Esophagus squamous epithelium (tissue), 5 donors: ENCODE data around the gene CYP17A1. TPM values are rescaled to one million over a fixed set of nuclear protein-coding genes. Genes with fewer than 3 reads are reported as not detected.

Source experiments
- DNase-seq: peaks from one replicate; lab custom pipeline; 2025; lab: John Stamatoyannopoulos, UW
- H3K27ac ChIP-seq, 4 donors: fragments of 200-600 bp; sonication (generic); one replicate each; pipeline ENCODE4 v1.5.1; 2016 to 2019; ENCODE audit warnings: mild to moderate bottlenecking in 1 of 4
- H3K27me3 ChIP-seq, 4 donors: fragments of 200-600 bp; sonication (generic); 1 replicate in 3 of 4; 2 replicates in 1 of 4; pipeline versions ENCODE4 v1.5.1 to v1.6.0; 2017 to 2021; ENCODE audit warnings: antibody characterized with exemption in 1 of 4
- H3K36me3 ChIP-seq, 3 donors: fragments of 200-600 bp; sonication (generic); one replicate each; pipeline ENCODE4 v1.5.1; 2016 to 2019
- H3K4me1 ChIP-seq, 3 donors: fragments of 200-600 bp; sonication (generic); one replicate each; pipeline ENCODE4 v1.5.1; 2017 to 2019
- H3K4me3 ChIP-seq, 4 donors: fragments of 200-600 bp; sonication (generic); 1 replicate in 3 of 4; 2 replicates in 1 of 4; pipeline ENCODE4 v1.5.1; 2016 to 2019; ENCODE audit warnings: mild to moderate bottlenecking in 2 of 4, moderate library complexity in 1 of 4
- H3K9me3 ChIP-seq, 3 donors: fragments of 200-600 bp; sonication (generic); one replicate each; pipeline ENCODE4 v1.5.1; 2016 to 2019
- CTCF ChIP-seq, 6 experiments: fragments of 450-650 bp in 4 of 6; fragments of 200-600 bp in 2 of 6; sonication (generic) in 2 of 6; IDR thresholded peaks; one replicate each; pipeline ENCODE4 v1.5.1; 2016 to 2019; ENCODE audit warnings: antibody characterized with exemption in 6 of 6, mild to moderate bottlenecking in 4 of 6, moderate library complexity in 4 of 6
- POLR2A ChIP-seq, 4 donors: fragments of 450-650 bp; IDR thresholded peaks; one replicate each; pipeline ENCODE4 v1.6.1; 2017; ENCODE audit warnings: antibody characterized with exemption in 4 of 4, mild to moderate bottlenecking in 4 of 4, moderate library complexity in 3 of 4
- WGBS, 2 donors: methylation state at CpG; one replicate each; pipeline ENCODE4 v1.1.5; 2018; 5-methylcytosine and 5-hydroxymethylcytosine counted together
- intact Hi-C: fragments of 100-400 bp; cut with DNase I; formaldehyde crosslinking; loops from one replicate; pipeline ENCODE4 v1.15.0; 2022
- total RNA-seq, 4 donors: library from RNA; depleted of rRNA; stranded (reverse); fragments of >200 nt; gene quantifications; one replicate each; pipeline ENCODE4 v1.1.0, GENCODE V29; 2016
- donor health status: DM: yes; HTN: yes; CAD: no.

CYP17A1 gene
- total RNA-seq, 4 donors from 2014 or later: not detected

- H3K4me1 ChIP-seq: peaks cover 0 to 18% (median 0%) of the 10 kb centered on the region in 3 donors
- intact Hi-C loops: loop anchor here (10.0 kb wide), 1 partner anchor 233 kb away; no protein-coding TSS in a partner anchor
- no peak for DNase-seq
- 95 to 96% methylated on average over 6 to 9 of the region's 14 CpGs for WGBS, 2 donors
- peaks cover 0 to 17% (median 0%) of the 10 kb centered on the region in 4 donors for H3K27me3 ChIP-seq
- no peak overlapping the region for H3K27ac ChIP-seq
- TF ChIP-seq CTCF (IDR thresholded peaks at IDR 0.05) (no peak), POLR2A (IDR thresholded peaks at IDR 0.05) (no peak)
- no peaks in the 10 kb centered on the region for H3K36me3 ChIP-seq
- no peak overlapping the region for H3K4me3 ChIP-seq
- no peaks in the 10 kb centered on the region for H3K9me3 ChIP-seq
These were observed 5.0 kb downstream of the CYP17A1 start for GRCh38 chr10:102832248-102832647.

- TF ChIP-seq CTCF (IDR thresholded peaks at IDR 0.05): no peak
- TF ChIP-seq POLR2A (IDR thresholded peaks at IDR 0.05): no peak
- H3K36me3 ChIP-seq: no peaks in the 10 kb centered on the region
- intact Hi-C loops: loop anchor here (10.0 kb wide), 1 partner anchor 233 kb away; no protein-coding TSS in a partner anchor
- H3K4me1 ChIP-seq: peaks cover 0 to 18% (median 0%) of the 10 kb centered on the region in 3 donors
- no peak overlapping the region for H3K4me3 ChIP-seq
- DNase-seq: no peak
- no peak overlapping the region for H3K27ac ChIP-seq
- peaks cover 0 to 15% (median 0%) of the 10 kb centered on the region in 4 donors for H3K27me3 ChIP-seq
- WGBS, 2 donors: 50 to 52% methylated on average over 13 to 14 of the region's 16 CpGs
- H3K9me3 ChIP-seq: no peaks in the 10 kb centered on the region
These were observed 5.7 kb downstream of the CYP17A1 start for GRCh38 chr10:102831322-102832071.

GRCh38 chr10:102827597-102827975 lies 9.6 kb downstream of the CYP17A1 start:
- Histone ChIP-seq H3K9me3 (no peaks in the 10 kb centered on the region), H3K4me3 (no peak overlapping the region), H3K4me1 (no peaks in the 10 kb centered on the region), H3K36me3 (no peaks in the 10 kb centered on the region), H3K27ac (no peak overlapping the region), H3K27me3 (no peaks in the 10 kb centered on the region)
- TF ChIP-seq POLR2A (IDR thresholded peaks at IDR 0.05) (no peak), CTCF (IDR thresholded peaks at IDR 0.05) (no peak)
- intact Hi-C loops: no loop called here
- 67 to 88% methylated on average over 3 to 5 of the region's 5 CpGs for WGBS, 2 donors
- no peak for DNase-seq

- Histone ChIP-seq H3K9me3 (no peaks in the 10 kb centered on the region), H3K27me3 (no peaks in the 10 kb centered on the region), H3K36me3 (no peaks in the 10 kb centered on the region), H3K27ac (no peak overlapping the region), H3K4me1 (no peaks in the 10 kb centered on the region), H3K4me3 (no peak overlapping the region)
- intact Hi-C loops: no loop called here
- no peak for TF ChIP-seq CTCF (IDR thresholded peaks at IDR 0.05)
- no peak for TF ChIP-seq POLR2A (IDR thresholded peaks at IDR 0.05)
- no peak for DNase-seq
- 88 to 92% methylated on average over 5 to 7 of the region's 9 CpGs for WGBS, 2 donors
These were observed 10.9 kb downstream of the CYP17A1 start for GRCh38 chr10:102826148-102826796.

- DNase-seq: no peak
- intact Hi-C loops: no loop called here
- 95 to 96% methylated on average over 4 of the region's 4 CpGs for WGBS, 2 donors
These were observed 12.5 kb downstream of the CYP17A1 start for GRCh38 chr10:102824664-102825063.

More at GRCh38 chr10:102824664-102825063, 12.5 kb downstream of the CYP17A1 start:
- peaks cover 0 to 3% (median 0%) of the 10 kb centered on the region in 3 donors for H3K4me1 ChIP-seq
- TF ChIP-seq POLR2A (IDR thresholded peaks at IDR 0.05) (no peak), CTCF (IDR thresholded peaks at IDR 0.05) (no peak)
- H3K27me3 ChIP-seq: no peaks in the 10 kb centered on the region
- H3K9me3 ChIP-seq: no peaks in the 10 kb centered on the region
- no peak overlapping the region for H3K27ac ChIP-seq
- no peaks in the 10 kb centered on the region for H3K36me3 ChIP-seq
- H3K4me3 ChIP-seq: no peak overlapping the region
